Astrocyte (in vitro differentiated cells and primary cell): Measurements from ENCODE around the gene GRIN3B.

ENCODE experiments used
- EZH2 ChIP-seq: IDR thresholded peaks from 2 replicates; pipeline ENCODE4 v1.6.1; 2012; ENCODE audit warnings: mild to moderate bottlenecking, low read length, inconsistent platforms; ENCODE audit not compliant: insufficient read depth
- TF ChIP-seq, protein P1 (sequence below): IDR thresholded peaks from 2 replicates; pipeline ENCODE4 v1.5.1; 2011; ENCODE audit warnings: low read depth, mild to moderate bottlenecking, inconsistent platforms, low read length, moderate library complexity; ENCODE audit not compliant: insufficient read depth

DNA sequence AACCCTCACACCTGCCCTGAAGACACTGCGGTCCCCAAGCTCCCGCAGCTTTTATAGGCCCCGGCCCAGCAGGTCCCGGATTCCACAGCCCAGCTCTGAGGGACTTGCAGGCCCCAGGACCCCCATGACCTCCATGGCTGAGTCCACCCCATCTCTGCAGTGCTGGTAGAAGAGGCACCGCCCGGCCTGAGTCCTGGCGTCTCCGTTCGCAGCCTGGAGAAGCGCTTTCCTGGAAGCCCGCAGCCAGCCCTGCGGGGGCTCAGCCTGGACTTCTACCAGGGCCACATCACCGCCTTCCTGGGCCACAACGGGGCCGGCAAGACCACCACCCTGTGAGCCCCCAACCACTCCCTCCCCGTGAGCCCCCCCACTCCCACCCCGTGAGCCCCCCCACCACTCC lies 48.9 kb downstream of the GRIN3B start:
- TF ChIP-seq, protein P1, sequence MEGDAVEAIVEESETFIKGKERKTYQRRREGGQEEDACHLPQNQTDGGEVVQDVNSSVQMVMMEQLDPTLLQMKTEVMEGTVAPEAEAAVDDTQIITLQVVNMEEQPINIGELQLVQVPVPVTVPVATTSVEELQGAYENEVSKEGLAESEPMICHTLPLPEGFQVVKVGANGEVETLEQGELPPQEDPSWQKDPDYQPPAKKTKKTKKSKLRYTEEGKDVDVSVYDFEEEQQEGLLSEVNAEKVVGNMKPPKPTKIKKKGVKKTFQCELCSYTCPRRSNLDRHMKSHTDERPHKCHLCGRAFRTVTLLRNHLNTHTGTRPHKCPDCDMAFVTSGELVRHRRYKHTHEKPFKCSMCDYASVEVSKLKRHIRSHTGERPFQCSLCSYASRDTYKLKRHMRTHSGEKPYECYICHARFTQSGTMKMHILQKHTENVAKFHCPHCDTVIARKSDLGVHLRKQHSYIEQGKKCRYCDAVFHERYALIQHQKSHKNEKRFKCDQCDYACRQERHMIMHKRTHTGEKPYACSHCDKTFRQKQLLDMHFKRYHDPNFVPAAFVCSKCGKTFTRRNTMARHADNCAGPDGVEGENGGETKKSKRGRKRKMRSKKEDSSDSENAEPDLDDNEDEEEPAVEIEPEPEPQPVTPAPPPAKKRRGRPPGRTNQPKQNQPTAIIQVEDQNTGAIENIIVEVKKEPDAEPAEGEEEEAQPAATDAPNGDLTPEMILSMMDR, result no peak
- no peak for TF ChIP-seq EZH2
